Left forelimb (tissue), 1 donor: ENCODE results near the gene VCX2.
"Not testable (repeated sequence)": the region's sequence is repeated elsewhere in the genome, so short reads cannot be mapped to it uniquely, and the experiment has no call there.

Experiments
- DNase-seq: peaks from one replicate; pipeline ENCODE4 v3.0.0-alpha.2; 2018; ENCODE audit warnings: low spot score

VCX2 gene

DNA sequence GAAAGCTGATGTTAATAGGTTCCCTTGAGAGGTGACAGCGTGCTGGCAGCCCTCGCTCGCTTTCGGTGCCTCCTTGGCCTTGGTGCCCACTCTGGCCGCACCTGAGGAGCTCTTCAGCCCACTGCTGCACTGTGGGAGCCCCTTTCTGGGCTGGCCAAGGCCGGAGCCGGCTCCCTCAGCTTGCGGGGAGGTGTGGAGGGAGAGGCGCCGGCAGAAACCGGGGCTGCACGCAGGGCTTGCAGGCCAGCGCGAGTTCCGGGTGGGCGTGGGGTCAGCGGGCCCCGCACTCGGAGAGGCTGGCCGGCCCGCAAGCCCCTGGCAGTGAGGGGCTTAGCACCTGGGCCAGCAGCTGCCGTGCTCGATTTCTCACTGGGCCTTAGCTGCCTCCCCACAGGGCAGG lies 49.7 kb downstream of the VCX2 start:
- DNase-seq, result not testable (repeated sequence)
